NCI-H2171 treated with DMSO at 0.1 percent for 48 hours (cell line): ENCODE data around the gene CNKSR2.
A peak's percentile ranks its signal among the peaks of the same experiment; 100 is the strongest.

Source experiments
- DNase-seq: peaks from one replicate; lab custom pipeline; 2025; lab: John Stamatoyannopoulos, UW

The CNKSR2 gene

DNA sequence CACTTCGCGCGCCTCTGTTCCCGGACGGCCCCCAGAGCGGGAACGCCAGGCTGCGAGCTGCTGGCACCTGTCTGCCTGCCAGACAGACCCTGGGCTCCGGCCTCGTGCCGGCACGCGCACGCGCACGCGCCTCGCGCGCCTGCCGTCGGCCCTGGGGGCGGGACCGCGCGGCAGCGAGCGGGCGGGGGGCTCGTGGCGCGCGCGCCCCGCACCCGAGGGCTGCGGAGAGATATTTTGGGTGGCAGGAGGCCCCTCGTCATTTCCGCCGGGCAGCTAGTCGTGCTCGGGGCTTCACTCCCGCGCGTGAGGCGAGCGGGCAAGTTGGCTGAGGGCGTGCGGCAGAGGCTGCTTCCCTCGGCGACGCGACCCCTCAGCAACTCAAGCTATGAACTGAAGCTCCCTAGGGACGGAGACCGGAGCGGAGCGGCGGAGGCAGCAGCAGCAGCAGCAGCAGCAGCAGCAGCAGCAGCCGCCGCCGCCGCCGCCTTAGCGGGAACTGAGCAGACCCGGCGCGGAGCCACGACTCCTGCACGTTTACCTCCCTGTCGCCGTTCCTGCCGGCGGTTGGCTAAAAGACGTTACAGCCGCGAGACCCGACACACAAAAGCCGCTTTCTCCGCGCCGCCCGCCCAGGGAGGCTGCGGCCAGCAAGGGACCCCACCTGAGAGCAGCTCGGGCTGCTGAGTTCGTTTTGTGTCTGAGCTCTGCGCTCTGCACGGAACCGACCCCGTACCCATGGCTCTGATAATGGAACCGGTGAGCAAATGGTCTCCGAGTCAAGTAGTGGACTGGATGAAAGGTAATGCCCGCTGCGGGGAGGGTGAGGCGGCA lies at the start of gene CNKSR2:
Gene CNKSR2 (plus strand): TSS at position 256 of the 831 bp plus-strand sequence. CDS start 480 bp downstream, at position 736.
- DNase-seq, result peak; percentile 76

DNA sequence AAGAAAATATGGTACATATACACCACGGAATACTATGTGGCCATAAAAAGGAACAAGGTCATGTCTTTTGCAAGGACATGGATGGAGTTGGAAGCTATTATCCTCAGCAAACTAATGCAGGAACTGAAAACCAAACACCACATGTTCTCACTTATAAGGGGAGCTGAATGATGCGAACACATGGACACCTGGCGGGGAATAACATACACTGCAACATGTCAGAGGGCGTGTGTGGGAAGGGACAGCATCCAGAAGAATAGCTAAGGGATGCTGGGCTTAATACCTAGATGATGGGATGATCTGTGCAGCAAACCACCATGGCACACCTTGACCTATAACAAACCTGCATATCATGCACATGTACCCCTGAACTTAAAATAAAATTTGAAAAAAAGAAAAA lies 19.5 kb upstream of the CNKSR2 start:
- DNase-seq, result no peak

DNA sequence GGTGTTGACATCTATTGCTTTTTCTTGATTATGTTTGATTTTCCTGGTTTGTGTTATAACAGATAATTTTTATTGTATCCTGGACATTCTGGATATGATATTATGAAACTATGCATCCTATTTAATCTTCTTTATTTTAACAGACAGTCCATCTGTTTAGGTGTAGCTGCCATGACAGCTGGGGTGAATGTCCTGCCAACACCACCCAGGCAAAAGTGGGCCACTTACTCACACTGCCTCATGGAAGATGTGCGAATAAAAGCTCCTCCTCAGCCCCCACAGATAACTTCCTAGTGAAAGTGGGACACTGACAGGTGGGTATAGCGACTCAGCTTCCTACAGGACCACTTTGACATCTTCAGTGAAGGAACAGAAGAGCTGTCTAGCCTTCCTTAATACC lies 18.4 kb upstream of the CNKSR2 start:
- no peak for DNase-seq

DNA sequence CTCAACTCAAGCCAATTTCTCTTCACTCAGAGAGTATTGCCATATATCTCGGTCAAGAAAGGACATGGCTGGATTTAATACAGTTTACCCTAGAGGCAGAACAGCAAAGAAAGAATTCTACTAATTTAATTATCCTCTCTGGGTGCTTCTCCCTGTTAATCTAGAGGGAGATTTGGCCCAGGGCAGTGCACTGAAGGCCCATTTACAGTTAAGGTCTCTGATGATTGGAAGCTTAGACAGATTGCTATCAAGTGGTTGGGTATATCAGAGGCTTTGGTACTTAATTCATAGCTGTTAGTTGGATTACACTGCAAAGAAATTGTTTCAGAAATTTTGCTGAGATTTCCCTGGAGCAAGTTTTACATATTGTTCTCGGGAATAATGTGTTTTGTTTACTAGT lies 4.6 kb upstream of the CNKSR2 start:
- no peak for DNase-seq

DNA sequence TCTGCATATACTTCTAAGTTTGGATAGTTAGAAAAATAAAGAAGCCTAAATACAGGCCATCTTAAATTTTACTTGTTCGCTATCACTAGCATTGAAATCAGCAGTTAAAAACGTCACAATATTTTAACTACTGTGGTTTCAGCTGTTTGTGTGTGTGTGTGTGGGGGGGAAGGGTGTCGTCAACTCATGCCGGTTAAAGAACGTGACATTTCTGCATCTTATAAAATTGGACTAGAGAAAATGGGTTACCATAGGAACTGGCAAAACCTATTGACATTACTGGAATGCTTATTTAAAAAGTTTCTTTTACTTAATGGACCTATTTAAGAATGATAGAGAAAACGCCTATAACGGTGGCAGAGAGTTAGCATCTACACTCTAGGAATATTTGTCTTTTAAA lies 1.2 kb upstream of the CNKSR2 start:
- no peak for DNase-seq

GRCh38 chrX:21373637-21374162 lies 518 bp upstream of the CNKSR2 start:
- DNase-seq, result peak; percentile 49

DNA sequence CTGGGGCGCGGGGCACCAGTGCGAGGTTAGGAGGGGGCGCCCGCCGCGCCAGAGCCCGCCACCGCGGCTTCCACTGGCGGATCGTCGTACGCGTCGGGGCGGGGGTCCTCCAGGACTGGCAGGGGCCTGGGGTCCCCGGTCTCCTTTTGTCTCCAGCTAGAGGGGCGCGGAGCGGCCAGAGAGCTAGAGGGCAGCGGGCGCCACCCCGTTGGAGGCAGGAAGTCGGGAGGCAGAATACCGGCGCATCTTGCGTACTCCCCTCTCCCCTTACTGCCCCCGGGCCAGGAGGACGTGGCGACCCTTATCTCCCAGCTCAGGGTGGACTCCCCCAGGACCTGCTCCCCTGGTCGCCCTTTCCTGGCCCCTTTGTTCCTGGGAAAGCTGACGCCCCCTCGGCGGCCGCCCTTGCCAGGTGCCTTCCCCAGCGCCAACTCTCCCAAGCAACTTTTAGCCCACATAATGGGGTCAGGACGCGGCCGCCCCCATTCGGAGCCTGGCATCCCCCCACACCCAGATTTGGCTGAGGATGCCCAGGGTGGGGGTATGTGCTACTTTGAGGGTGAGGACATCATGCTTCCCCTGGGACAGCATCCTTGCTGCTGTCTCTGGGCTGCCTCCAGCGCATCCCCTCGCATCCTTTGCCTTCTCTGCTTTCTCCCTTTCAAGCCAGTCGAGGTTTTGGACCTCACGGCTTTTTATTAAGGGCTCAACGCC lies 933 bp downstream of the CNKSR2 start:
- DNase-seq, result peak; percentile 30

DNA sequence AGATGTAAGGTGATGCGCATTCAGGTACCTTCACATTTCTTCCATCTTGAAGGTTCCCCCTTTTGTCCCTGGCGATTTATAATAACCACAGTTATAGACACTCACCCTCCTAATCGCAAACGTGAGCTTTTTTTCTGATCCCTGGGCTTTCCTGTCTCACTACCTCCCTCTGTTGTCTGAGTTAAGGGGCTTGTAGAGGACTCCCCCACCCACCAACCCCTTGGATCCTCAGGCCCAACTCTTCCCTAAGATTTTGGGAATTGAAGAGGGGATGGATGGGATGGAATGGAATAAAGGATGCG lies 1.4 kb downstream of the CNKSR2 start:
- peak; percentile 58 for DNase-seq

GRCh38 chrX:21376636-21377035 lies 2.4 kb downstream of the CNKSR2 start:
- no peak for DNase-seq

DNA sequence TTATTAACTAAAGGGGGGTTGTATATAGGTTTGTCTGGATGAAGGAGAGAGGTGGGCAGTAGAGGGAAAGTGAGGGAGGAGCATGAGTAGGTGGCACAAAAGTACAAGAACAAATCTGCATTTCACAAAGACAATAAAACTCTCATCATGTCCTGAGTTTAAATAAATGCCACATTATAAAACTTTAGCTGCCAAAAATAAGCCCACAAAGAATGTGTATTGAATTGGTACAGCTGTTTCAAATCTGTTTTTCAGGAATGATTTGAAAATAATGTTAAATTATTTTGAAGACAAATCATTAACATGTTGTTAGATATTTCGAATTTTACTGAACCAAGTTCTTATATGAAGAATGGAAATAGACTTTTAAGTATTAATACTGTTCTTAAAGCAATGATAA lies 5.8 kb downstream of the CNKSR2 start:
- no peak for DNase-seq

DNA sequence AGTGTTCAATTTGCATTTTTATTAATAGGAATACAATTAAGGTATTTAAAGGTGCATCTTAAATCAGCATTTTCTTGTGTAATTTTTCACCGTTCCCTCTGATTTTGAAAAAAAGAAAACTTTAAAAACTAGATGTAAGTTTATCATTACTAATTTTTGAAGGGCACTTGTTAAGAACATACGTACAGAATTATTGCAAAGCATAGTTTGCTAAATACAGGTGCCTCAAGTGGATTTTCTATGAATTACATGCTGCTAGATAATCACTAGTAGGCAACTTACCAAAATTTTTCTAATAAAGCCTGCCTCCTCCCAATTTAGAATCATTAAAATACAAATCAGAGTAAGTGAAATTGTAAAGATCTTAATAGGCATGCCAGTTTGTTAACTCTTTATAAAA lies 8.5 kb downstream of the CNKSR2 start:
- DNase-seq, result peak; percentile 12

- no peak for DNase-seq
Measured at GRCh38 chrX:21383546-21383945, 9.3 kb downstream of the CNKSR2 start.

GRCh38 chrX:21384178-21384577 lies 10.0 kb downstream of the CNKSR2 start:
- DNase-seq, result no peak

GRCh38 chrX:21394792-21395191 lies 20.6 kb downstream of the CNKSR2 start:
- no peak for DNase-seq

GRCh38 chrX:21398426-21398825 lies 24.2 kb downstream of the CNKSR2 start:
- no peak for DNase-seq

DNA sequence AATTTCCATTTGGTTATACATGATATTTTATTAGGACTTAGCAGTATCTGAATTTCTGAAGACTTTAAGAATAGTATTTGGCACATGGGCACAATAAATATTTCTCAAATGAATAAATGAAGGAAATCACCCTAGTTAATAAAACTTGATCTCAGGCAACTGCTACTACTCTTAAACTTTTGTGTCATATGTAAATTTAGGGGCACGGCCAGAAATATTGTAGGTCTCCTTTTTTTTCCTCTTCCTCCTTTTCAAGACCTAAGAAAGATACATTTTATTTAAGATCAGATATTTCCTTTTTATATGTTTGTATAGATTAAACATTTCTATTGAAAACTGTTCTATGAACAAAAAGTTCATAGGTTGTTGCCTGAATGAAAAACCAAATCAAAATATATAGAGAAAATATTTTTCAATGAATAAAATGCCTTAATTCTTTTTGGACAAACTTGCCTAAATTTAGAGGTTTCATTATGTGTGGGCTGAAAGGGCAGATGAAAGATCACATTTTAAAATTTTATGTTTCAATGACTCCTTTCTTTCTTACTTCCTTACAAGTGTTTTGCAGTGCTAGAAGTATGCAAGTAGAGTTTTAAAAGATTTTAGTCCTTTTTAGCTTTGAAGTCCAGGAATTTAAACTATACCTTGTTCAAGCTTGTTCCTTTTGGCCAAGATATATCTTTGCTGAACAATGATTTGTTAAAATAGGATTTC lies 26.3 kb downstream of the CNKSR2 start:
- DNase-seq, result no peak

GRCh38 chrX:21408307-21408706 lies 34.1 kb downstream of the CNKSR2 start:
- no peak for DNase-seq

DNA sequence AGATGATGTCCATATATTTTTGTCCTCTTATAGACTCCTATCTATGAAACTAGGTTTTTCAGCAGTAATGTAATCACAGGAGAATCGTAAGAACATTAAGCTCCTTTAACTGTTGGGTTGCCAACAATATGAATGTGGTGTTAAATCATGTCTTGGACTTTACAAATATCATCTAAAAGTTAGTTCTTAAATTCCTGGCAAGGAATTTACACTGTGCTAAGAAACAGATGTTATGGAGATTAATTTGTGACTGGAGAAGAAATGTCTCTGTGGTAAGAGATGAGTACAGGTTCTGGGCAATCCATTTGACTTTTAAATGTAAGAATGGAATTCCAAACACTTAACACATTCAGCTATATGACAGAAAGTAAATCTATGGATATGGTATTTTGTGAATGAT lies 34.6 kb downstream of the CNKSR2 start:
- DNase-seq, result no peak

- no peak for DNase-seq
Measured at GRCh38 chrX:21412029-21412428, 37.8 kb downstream of the CNKSR2 start.

DNA sequence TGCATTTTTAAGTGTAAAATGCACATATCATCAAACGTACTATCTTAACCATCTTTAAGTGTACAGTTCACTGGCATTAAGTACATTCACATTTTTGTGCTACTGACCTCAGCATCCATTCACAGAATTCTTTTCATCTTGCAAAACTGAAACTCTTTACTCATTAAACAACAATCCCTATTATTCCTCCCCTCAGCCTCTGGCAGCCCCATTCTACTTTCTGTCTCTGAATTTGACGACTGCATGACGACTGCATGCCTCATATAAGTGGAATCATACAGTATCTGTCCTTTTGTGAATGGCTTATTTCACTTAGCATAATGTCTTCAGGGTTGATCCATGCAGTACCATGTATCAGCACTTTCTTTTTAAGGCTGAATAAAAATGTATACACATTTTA lies 38.7 kb downstream of the CNKSR2 start:
- no peak for DNase-seq

DNA sequence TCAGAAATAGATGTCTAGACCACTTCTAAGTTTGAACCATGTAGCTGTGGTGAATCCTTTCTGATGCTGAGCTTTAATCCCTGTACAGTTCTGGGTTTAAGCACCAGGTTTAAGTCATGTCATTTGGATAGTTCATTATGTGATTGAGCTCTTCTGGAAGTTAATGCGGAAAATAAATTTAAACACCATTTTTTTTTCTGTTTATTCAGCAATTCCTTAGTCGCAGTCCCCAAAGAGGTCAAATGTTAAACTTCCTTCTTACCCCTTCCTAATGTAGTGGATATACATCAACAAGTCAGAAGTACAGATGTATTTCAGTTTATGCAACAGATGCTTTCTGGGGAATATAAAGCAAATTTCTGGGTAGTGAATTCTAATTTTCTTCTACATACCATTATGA lies 52.9 kb downstream of the CNKSR2 start:
- DNase-seq, result no peak

GRCh38 chrX:21437036-21437435 lies 62.8 kb downstream of the CNKSR2 start:
- no peak for DNase-seq

DNA sequence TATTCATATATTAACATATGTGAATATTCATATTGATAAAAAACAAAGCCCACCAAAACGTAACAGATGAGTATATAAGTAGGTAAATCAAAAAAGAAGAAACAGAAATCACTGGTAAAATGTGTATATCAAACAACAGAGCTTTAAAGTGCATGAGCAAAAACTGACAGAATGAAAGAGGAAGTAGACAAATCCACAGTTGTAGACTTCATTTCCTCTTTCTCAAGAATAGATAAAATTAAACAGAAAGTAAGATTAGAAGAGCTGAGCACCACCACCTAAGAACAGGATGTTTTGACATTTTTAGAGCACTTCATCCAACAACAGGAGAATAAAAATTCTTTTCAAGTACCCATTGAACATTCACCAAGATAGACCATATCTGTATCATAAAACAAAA lies 64.6 kb downstream of the CNKSR2 start:
- DNase-seq, result no peak
